GM12875 (cell line): Measurements from ENCODE around the gene KASH5.

ENCODE experiments used
- H3K4me3 ChIP-seq: one replicate; pipeline ENCODE4 v1.5.1; 2011; ENCODE audit warnings: low read depth, low read length, control low read depth
- TF ChIP-seq, protein P1 (sequence below): IDR thresholded peaks from 2 replicates; pipeline ENCODE4 v1.5.1; 2011; ENCODE audit warnings: low read depth, mild to moderate bottlenecking, control low read depth, inconsistent platforms, low read length, moderate library complexity, borderline replicate concordance; ENCODE audit not compliant: insufficient read depth

Gene KASH5

DNA sequence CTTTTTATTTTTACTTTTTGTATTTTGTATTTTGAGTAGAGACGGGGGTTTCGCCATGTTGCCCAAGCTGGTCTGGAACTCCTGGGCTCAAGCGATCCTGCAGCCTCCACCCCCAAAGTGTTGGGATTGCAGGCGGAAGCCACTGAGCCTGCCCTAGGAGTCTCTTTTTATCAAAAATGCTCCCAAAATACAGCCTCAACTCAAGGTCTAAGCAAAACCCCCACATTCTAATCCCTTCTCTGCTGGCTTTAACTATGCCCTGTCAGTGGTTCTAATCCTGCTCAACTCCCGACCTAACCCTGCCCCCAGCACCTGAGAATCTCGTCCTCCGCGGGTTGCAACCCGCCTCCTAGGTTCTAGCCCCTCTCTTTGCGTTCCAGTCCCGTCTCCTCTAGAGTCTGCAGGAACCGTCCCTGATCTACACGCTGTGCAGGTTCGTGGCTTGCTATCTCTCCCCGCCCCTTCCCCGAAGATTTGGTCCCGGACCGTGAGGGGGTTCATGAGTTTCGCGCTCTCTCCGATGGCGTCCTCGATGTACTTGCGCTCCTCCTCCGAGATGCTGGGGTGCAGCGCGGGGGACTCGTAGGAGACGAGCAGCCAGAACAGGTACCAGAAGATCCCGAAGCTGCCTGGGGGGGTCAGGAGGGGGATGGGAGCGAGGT is 45.3 kb downstream of the KASH5 start:
- H3K4me3 ChIP-seq, result no peak overlapping the region
- TF ChIP-seq, protein P1, sequence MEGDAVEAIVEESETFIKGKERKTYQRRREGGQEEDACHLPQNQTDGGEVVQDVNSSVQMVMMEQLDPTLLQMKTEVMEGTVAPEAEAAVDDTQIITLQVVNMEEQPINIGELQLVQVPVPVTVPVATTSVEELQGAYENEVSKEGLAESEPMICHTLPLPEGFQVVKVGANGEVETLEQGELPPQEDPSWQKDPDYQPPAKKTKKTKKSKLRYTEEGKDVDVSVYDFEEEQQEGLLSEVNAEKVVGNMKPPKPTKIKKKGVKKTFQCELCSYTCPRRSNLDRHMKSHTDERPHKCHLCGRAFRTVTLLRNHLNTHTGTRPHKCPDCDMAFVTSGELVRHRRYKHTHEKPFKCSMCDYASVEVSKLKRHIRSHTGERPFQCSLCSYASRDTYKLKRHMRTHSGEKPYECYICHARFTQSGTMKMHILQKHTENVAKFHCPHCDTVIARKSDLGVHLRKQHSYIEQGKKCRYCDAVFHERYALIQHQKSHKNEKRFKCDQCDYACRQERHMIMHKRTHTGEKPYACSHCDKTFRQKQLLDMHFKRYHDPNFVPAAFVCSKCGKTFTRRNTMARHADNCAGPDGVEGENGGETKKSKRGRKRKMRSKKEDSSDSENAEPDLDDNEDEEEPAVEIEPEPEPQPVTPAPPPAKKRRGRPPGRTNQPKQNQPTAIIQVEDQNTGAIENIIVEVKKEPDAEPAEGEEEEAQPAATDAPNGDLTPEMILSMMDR, result no peak

DNA sequence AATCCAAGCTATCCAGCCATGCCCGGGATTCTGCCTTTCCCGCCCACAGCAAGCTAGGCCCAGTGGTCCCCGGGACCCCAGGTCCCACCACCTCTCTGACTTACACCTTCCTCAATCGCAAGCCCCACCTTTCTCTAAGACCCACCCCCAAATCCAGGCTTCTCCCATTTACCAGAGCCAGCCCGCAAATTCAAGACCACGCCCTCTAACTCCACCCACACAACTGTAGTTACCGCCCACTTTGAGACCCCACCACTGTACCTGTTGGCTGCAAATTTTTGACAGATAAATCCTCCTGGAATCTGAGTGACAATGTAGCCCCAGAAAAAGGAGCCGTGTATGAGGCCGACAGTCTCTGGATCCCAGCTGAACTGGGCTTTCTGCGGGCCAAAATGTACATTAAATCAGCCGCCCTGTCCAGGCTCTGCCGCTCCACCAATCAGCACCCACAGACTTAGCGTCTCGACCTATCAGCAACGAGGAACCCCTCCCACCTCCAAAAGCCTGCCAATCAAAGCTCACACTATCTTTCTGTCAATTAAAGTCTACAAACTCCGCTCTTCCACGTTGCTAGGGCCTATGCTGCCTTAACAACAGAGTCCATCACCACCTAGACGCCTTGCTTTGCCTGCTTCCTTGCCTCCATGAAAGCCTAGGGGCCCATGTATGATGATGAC is 47.0 kb downstream of the KASH5 start:
- TF ChIP-seq, protein P1, result no peak
- H3K4me3 ChIP-seq, result no peak overlapping the region

DNA sequence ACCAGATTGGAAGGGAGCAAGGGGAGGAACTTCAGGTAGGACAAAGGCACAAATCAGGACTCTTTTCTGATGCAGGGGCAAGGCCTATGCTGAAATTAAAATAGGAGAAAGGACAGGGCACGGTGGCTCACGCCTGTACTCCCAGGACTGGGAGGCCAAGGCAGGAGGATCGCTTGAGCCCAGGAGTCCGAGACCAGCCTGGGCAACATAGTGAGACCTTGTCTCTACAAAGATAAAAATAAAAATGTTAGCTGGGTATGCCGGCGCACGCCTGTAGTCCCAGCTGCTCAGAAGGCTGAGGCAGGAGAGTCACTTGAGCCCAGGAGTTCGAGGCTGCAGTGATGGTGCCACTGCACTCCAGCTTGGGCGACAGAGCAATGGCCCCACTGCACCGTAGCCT is 47.6 kb downstream of the KASH5 start:
- H3K4me3 ChIP-seq, result no peak overlapping the region

DNA sequence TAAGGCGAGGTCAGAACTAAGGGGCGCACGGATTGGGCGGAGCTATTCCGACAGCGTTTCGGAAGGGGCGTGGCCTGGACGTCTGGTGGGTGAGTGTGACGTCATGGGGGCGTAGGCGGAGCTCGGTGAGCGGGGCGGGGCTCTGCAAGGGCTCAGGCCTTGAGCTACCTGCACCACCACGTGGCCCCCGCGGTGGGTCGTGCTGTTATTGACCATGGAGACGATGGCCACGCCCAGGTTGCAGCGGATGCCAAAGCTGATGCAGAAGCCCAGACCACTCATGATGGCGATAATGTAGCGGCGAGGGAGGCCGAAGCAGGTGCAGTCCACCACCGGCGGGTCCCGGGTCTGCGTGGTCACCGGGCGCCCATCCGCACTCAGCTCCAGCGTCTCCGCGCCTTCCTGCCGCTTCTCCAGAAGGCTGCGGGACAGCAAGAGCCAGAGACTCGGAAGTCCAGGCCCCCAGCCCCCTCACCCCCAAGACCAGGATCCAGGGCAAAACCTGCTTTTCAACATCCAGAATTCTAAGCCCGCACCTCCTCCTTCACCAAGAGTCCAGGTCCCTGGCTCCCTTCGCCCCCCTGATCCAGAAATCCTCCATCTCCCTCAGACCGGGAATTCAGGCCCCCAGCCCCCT is 48.5 kb downstream of the KASH5 start:
- H3K4me3 ChIP-seq, result no peak overlapping the region
- TF ChIP-seq, protein P1, result no peak

More for the DNA sequence above, 47.6 kb downstream of the KASH5 start:
- TF ChIP-seq, protein P1, result no peak

DNA sequence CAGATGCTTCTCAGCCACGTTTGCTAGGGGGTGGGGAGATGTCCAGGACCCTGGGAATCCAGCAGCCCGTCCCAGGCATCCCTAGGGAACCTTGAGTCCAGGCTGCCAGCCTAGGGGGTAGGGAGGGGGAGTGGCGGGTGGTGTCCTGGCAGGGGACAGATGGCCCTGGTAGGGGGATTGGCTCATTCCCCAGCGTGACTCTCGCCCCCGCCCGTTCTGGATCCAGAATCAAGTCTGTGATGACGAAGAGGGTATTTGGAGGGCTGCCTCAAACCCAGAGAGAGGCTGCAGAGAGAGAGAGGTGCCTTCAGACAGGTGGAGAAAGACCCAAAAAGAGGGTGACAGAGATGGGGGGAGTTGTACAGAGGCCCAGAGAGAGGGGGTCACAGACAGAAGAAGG is 49.2 kb downstream of the KASH5 start:
- TF ChIP-seq, protein P1, result no peak
- no peak overlapping the region for H3K4me3 ChIP-seq

DNA sequence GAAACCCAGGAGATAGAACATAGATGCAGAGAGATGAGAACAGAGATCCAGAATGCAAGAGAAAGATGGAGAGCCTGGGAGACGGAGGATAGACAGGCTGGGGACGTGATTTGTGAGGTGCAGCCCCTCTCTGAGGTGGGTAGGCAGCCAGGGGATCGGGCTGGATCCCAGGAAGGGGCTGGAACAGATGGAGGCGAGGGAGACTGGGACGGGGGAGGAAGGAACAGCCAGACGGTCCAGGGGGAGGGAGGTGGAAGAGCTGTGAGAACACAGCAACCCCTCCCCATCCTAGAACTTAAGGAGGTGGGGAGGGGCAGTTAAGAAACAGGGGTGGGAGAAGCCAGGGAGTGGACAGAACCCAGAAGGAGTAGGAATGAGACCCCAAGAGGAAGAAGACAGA is 50.2 kb downstream of the KASH5 start:
- TF ChIP-seq, protein P1, result no peak
- H3K4me3 ChIP-seq, result no peak overlapping the region
